WTC11 (cell line): ENCODE measurements around the gene CEP76. TPM values are rescaled to one million over a fixed set of nuclear protein-coding genes. Genes with fewer than 3 reads are reported as not detected.

Source experiments
- ATAC-seq: fragments of 200-7000 bp; cut with Tn5 transposase; 2 replicates; pipeline ENCODE4 v1.10.0; 2021; ENCODE audit warnings: mild to moderate bottlenecking, moderate library complexity
- CTCF ChIA-PET: fragments of 300-600 bp; sonication (Branson Sonifier 250); formaldehyde crosslinking; loops from one replicate; lab custom pipeline; 2021; ENCODE audit warnings: antibody characterized with exemption; lab: Charles Lee
- POLR2A ChIA-PET: fragments of 350-600 bp; sonication (Branson Sonifier 250); formaldehyde crosslinking; loops from one replicate; lab custom pipeline; 2021; ENCODE audit warnings: antibody characterized with exemption; lab: Charles Lee
- DNase-seq: peaks from one replicate; pipeline ENCODE4 v3.0.0; 2021; ENCODE audit warnings: low spot score
- H3K27ac Mint-ChIP-seq: 2 replicates; pipeline ENCODE4 v1.8.0; 2021; ENCODE audit warnings: mixed read lengths
- H3K27me3 Mint-ChIP-seq: 2 replicates; pipeline ENCODE4 v1.8.0; 2021; ENCODE audit warnings: low read depth, mild to moderate bottlenecking, moderate library complexity, mixed read lengths
- H3K36me3 Mint-ChIP-seq: 2 replicates; pipeline ENCODE4 v1.8.0; 2021; ENCODE audit warnings: mixed read lengths
- H3K4me1 Mint-ChIP-seq: 2 replicates; pipeline ENCODE4 v1.8.0; 2022; ENCODE audit warnings: mixed read lengths
- H3K4me3 Mint-ChIP-seq: 2 replicates; pipeline ENCODE4 v1.8.0; 2021; ENCODE audit warnings: mild to moderate bottlenecking, moderate library complexity, mixed read lengths
- H3K9me3 Mint-ChIP-seq: 2 replicates; pipeline ENCODE4 v1.8.0; 2021; ENCODE audit warnings: mixed read lengths
- ATF1 ChIP-seq: sonication (generic); formaldehyde crosslinking; IDR thresholded peaks from 2 replicates; pipeline ENCODE4 v1.8.1; 2023; ENCODE audit warnings: mild to moderate bottlenecking, moderate library complexity, missing genetic modification reagents
- EMX1 ChIP-seq: fragments of 250-450 bp; sonication (Bioruptor Pico); IDR thresholded peaks from 2 replicates; pipeline ENCODE4 v1.8.0; 2021; ENCODE audit warnings: mild to moderate bottlenecking
- ETV6 ChIP-seq: sonication (generic); formaldehyde crosslinking; IDR thresholded peaks from 2 replicates; pipeline ENCODE4 v1.8.1; 2022; ENCODE audit warnings: mild to moderate bottlenecking, missing genetic modification reagents
- KAT7 ChIP-seq: sonication (generic); formaldehyde crosslinking; IDR thresholded peaks from 2 replicates; pipeline ENCODE4 v1.8.1; 2023; ENCODE audit warnings: missing genetic modification reagents, mild to moderate bottlenecking, borderline replicate concordance
- NFATC4 ChIP-seq: fragments of 250-450 bp; sonication (Bioruptor Pico); IDR thresholded peaks from 2 replicates; pipeline ENCODE4 v1.9.0; 2021; ENCODE audit warnings: mild to moderate bottlenecking
- NR1H2 ChIP-seq: sonication (generic); formaldehyde crosslinking; IDR thresholded peaks from 2 replicates; pipeline ENCODE4 v1.9.0; 2021; ENCODE audit warnings: mild to moderate bottlenecking, moderate library complexity, missing genetic modification reagents
- NR2C2 ChIP-seq: sonication (generic); formaldehyde crosslinking; IDR thresholded peaks from 2 replicates; pipeline ENCODE4 v1.8.0; 2022; ENCODE audit warnings: mild to moderate bottlenecking, missing genetic modification reagents
- OVOL2 ChIP-seq: fragments of 250-450 bp; sonication (Bioruptor Pico); IDR thresholded peaks from 2 replicates; pipeline ENCODE4 v1.9.0; 2021; ENCODE audit warnings: mild to moderate bottlenecking, borderline replicate concordance
- SOX15 ChIP-seq: fragments of 250-450 bp; sonication (Bioruptor Pico); IDR thresholded peaks from 2 replicates; pipeline ENCODE4 v1.9.0; 2021; ENCODE audit warnings: mild to moderate bottlenecking
- STAT6 ChIP-seq: sonication (generic); formaldehyde crosslinking; conservative IDR thresholded peaks from 2 replicates; pipeline ENCODE4 v1.8.1; 2023; ENCODE audit warnings: mild to moderate bottlenecking, low read depth, missing genetic modification reagents, moderate library complexity
- ZBTB43 ChIP-seq: sonication (generic); formaldehyde crosslinking; IDR thresholded peaks from 2 replicates; pipeline ENCODE4 v1.8.1; 2023; ENCODE audit warnings: mild to moderate bottlenecking, missing genetic modification reagents
- ZMAT4 ChIP-seq: fragments of 250-450 bp; sonication (Bioruptor Pico); IDR thresholded peaks from 2 replicates; pipeline ENCODE4 v1.9.0; 2021; ENCODE audit warnings: mild to moderate bottlenecking
- ZNF317 ChIP-seq: sonication (generic); formaldehyde crosslinking; IDR thresholded peaks from 2 replicates; pipeline ENCODE4 v1.8.1; 2023; ENCODE audit warnings: low read depth, mild to moderate bottlenecking, moderate library complexity, missing genetic modification reagents, borderline replicate concordance
- ZNF416 ChIP-seq: fragments of 250-450 bp; sonication (Bioruptor Pico); IDR thresholded peaks from 2 replicates; pipeline ENCODE4 v1.9.0; 2021; ENCODE audit warnings: mild to moderate bottlenecking, inconsistent platforms
- ZNF423 ChIP-seq: fragments of 250-450 bp; sonication (Bioruptor Pico); IDR thresholded peaks from 2 replicates; pipeline ENCODE4 v2.1.2; 2022; ENCODE audit warnings: mild to moderate bottlenecking, moderate library complexity
- ZNF671 ChIP-seq: fragments of 250-450 bp; sonication (Bioruptor Pico); IDR thresholded peaks from 2 replicates; pipeline ENCODE4 v1.8.0; 2021; ENCODE audit warnings: mild to moderate bottlenecking
- total RNA-seq: library from RNA; stranded (reverse); gene quantifications from 3 replicates; pipeline ENCODE4 v1.2.3, GENCODE V29; 2021
- TF ChIP-seq, protein P1 (sequence below): sonication (generic); formaldehyde crosslinking; IDR thresholded peaks from 2 replicates; pipeline ENCODE4 v1.8.1; 2022; ENCODE audit warnings: missing genetic modification reagents, borderline replicate concordance
- TF ChIP-seq, protein P2 (sequence below): sonication (generic); formaldehyde crosslinking; IDR thresholded peaks from 2 replicates; pipeline ENCODE4 v1.8.1; 2023; ENCODE audit warnings: mild to moderate bottlenecking, missing genetic modification reagents, moderate library complexity
- TF ChIP-seq, protein P3 (sequence below): sonication (generic); formaldehyde crosslinking; IDR thresholded peaks from 2 replicates; pipeline ENCODE4 v1.8.0; 2022; ENCODE audit warnings: mild to moderate bottlenecking, missing genetic modification reagents
- TF ChIP-seq, protein P4 (sequence below): fragments of 250-450 bp; sonication (Bioruptor Pico); conservative IDR thresholded peaks from 2 replicates; pipeline ENCODE4 v1.9.0; 2021; ENCODE audit warnings: mild to moderate bottlenecking

CEP76 gene
- total RNA-seq, 1 experiment from 2014 or later: 16.9 TPM

DNA sequence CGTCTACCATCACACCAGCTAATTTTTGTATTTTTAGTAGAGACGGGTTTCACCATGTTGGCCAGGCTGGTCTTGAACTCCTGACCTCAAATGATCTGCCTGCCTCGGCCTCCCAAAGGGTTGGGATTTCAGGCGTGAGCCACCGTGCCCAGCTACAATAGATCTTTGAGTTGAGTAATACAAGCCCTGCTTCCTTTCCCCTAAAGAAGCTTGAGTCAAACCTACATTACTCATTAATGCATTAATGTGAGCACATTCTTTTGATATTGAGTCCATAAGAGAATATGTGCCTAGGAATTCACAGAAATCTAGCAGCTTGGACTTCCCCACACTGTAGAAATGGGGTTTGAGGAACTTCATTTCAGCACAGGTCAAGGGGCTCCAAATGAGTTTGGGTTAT is 39.9 kb upstream of the CEP76 start (continued):
- TF ChIP-seq, protein P1, sequence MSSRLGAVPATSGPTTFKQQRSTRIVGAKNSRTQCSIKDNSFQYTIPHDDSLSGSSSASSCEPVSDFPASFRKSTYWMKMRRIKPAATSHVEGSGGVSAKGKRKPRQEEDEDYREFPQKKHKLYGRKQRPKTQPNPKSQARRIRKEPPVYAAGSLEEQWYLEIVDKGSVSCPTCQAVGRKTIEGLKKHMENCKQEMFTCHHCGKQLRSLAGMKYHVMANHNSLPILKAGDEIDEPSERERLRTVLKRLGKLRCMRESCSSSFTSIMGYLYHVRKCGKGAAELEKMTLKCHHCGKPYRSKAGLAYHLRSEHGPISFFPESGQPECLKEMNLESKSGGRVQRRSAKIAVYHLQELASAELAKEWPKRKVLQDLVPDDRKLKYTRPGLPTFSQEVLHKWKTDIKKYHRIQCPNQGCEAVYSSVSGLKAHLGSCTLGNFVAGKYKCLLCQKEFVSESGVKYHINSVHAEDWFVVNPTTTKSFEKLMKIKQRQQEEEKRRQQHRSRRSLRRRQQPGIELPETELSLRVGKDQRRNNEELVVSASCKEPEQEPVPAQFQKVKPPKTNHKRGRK (CRISPR knock-in tag): no peak
- TF ChIP-seq, protein P2, sequence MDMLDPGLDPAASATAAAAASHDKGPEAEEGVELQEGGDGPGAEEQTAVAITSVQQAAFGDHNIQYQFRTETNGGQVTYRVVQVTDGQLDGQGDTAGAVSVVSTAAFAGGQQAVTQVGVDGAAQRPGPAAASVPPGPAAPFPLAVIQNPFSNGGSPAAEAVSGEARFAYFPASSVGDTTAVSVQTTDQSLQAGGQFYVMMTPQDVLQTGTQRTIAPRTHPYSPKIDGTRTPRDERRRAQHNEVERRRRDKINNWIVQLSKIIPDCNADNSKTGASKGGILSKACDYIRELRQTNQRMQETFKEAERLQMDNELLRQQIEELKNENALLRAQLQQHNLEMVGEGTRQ: no peak
- no peak for TF ChIP-seq NR2C2 (CRISPR knock-in tag)

GRCh38 chr18:12741351-12741750 is 38.8 kb upstream of the CEP76 start:
- no peaks in the 10 kb centered on the region for H3K4me1 Mint-ChIP-seq

More at GRCh38 chr18:12741351-12741750, 38.8 kb upstream of the CEP76 start:
- ChIA-PET POLR2A (no interaction called here), CTCF (interaction anchor here (0.9 kb wide), 1 partner anchor 10 kb away, joined by 3 read pairs; no protein-coding TSS in a partner anchor)
- Mint-ChIP-seq H3K27ac (no peak overlapping the region), H3K36me3 (no peaks in the 10 kb centered on the region), H3K27me3 (no peaks in the 10 kb centered on the region), H3K9me3 (peaks cover 3% of the 10 kb centered on the region; the same call in 1 of the 2 replicates), H3K4me3 (no peak overlapping the region)
- ATAC-seq (no peak), DNase-seq (no peak)
- TF ChIP-seq EMX1 (CRISPR knock-in tag) (no peak), KAT7 (no peak), ZNF317 (CRISPR knock-in tag) (no peak), OVOL2 (CRISPR knock-in tag) (no peak), ZNF671 (CRISPR knock-in tag) (no peak), STAT6 (CRISPR knock-in tag) (no peak), NR1H2 (CRISPR knock-in tag) (no peak), ZNF423 (CRISPR knock-in tag) (no peak), ZNF416 (no peak), ZBTB43 (CRISPR knock-in tag) (no peak), ZMAT4 (CRISPR knock-in tag) (no peak), ATF1 (no peak), SOX15 (CRISPR knock-in tag) (no peak), NFATC4 (CRISPR knock-in tag) (no peak), ETV6 (CRISPR knock-in tag) (no peak), NR2C2 (CRISPR knock-in tag) (no peak)
- TF ChIP-seq, protein P3, sequence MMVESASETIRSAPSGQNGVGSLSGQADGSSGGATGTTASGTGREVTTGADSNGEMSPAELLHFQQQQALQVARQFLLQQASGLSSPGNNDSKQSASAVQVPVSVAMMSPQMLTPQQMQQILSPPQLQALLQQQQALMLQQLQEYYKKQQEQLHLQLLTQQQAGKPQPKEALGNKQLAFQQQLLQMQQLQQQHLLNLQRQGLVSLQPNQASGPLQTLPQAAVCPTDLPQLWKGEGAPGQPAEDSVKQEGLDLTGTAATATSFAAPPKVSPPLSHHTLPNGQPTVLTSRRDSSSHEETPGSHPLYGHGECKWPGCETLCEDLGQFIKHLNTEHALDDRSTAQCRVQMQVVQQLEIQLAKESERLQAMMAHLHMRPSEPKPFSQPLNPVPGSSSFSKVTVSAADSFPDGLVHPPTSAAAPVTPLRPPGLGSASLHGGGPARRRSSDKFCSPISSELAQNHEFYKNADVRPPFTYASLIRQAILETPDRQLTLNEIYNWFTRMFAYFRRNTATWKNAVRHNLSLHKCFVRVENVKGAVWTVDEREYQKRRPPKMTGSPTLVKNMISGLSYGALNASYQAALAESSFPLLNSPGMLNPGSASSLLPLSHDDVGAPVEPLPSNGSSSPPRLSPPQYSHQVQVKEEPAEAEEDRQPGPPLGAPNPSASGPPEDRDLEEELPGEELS: no peak
- TF ChIP-seq, protein P4, sequence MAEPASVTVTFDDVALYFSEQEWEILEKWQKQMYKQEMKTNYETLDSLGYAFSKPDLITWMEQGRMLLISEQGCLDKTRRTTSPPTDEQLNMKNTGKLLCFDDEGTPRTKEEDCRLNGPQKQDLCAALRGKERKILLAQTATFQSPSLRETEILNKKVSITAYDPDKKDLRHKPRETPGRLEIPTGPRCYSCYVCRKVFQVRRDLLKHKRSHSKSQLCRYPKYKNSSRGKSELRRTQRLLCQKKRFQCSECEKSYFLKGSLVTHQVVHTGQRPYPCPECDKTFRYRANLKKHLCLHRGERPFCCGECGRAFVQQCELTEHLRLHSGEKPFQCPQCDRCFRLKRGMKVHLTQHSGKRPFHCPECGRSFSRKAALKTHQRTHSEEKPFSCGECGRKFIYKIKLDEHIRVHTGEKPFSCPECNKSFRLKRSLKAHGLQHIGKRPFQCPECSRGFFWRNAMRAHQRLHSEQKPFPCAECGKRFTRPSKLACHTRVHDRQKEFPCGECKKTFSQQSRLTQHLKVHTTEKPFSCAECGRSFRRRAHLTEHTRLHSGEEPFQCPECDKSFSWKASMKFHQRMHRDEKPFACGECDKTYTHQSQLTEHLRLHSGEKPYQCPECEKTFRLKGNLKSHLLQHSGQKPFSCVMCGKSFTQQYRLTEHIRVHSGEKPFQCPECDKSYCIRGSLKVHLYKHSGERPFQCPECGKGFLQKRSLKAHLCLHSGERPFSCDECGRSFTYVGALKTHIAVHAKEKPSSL (CRISPR knock-in tag): no peak
- TF ChIP-seq, protein P2: no peak
